Activated CD4-positive, alpha-beta T cell treated with anti-CD3 and anti-CD28 coated beads for 36 hours (primary cell): ENCODE measurements around the gene ZNF835. TPM values are rescaled to one million over a fixed set of nuclear protein-coding genes. Genes with fewer than 3 reads are reported as not detected.

Source experiments
- ATAC-seq: fragments of 200-7000 bp; cut with Tn5 transposase; one replicate; pipeline ENCODE4 v1.10.0; 2021; ENCODE audit warnings: mild to moderate bottlenecking, moderate library complexity
- CTCF ChIA-PET: fragments of 350-600 bp; sonication (Branson Sonifier 250); formaldehyde crosslinking; loops from one replicate; lab custom pipeline; 2021; ENCODE audit warnings: antibody characterized with exemption; lab: Charles Lee
- POLR2A ChIA-PET: fragments of 350-600 bp; sonication (Branson Sonifier 250); formaldehyde crosslinking; loops from one replicate; lab custom pipeline; 2021; ENCODE audit warnings: antibody characterized with exemption, inconsistent platforms; lab: Charles Lee
- DNase-seq: peaks from one replicate; pipeline ENCODE4 v3.0.0-alpha.2; 2020
- H3K27ac Mint-ChIP-seq: one replicate; pipeline ENCODE4 v1.8.0; 2021; ENCODE audit warnings: mixed read lengths
- H3K27me3 Mint-ChIP-seq: one replicate; pipeline ENCODE4 v1.8.0; 2021; ENCODE audit warnings: mixed read lengths
- H3K36me3 Mint-ChIP-seq: one replicate; pipeline ENCODE4 v1.8.0; 2021; ENCODE audit warnings: low read depth, mixed read lengths
- H3K4me1 Mint-ChIP-seq: one replicate; pipeline ENCODE4 v1.8.0; 2021; ENCODE audit warnings: mixed read lengths
- H3K4me3 Mint-ChIP-seq: one replicate; pipeline ENCODE4 v1.8.0; 2021; ENCODE audit warnings: mild to moderate bottlenecking, moderate library complexity, mixed read lengths
- H3K9me3 Mint-ChIP-seq: one replicate; pipeline ENCODE4 v1.8.0; 2021; ENCODE audit warnings: low read depth, mixed read lengths
- intact Hi-C, 2 experiments: fragments of 100-400 bp; cut with DNase I in 1 of 2; cut with micrococcal nuclease in 1 of 2; formaldehyde crosslinking; loops; one replicate each; pipeline versions ENCODE4 v1.14.2 to v1.15.1; 2022 to 2024; cut with DNase I, micrococcal nuclease
- total RNA-seq, 2 experiments: library from RNA; stranded (reverse); gene quantifications; one replicate each; pipeline ENCODE4 v1.2.3, GENCODE V29; 2021

Gene ZNF835
- total RNA-seq = 1 to 10 TPM; 2.8 to 4.5 TPM

GRCh38 chr19:56671613-56671994, at the start of gene ZNF835:
Gene ZNF835, minus strand, starts transcription at chr19:56671757. Its CDS starts 6,559 bp downstream, at chr19:56665198.
- Mint-ChIP-seq H3K36me3 (peaks cover 18% of the 10 kb centered on the region), H3K4me1 (peaks cover 11% of the 10 kb centered on the region), H3K27ac (peak within 1 kb of the TSS; percentile 87), H3K4me3 (peak within 1 kb of the TSS; percentile 84), H3K27me3 (no peaks in the 10 kb centered on the region), H3K9me3 (peaks cover 7% of the 10 kb centered on the region)
- DNase-seq (peak; percentile 94), ATAC-seq (peak; percentile 96)
- POLR2A ChIA-PET = interaction anchor here (0.7 kb wide), 1 partner anchor 77 kb away, joined by 5 read pairs; the partner anchor contains the start of gene ZNF71
- intact Hi-C loops = loop anchor here in 1 of 2 experiments (1.0 to 2.0 kb wide), 7 partner anchors 76 to 357 kb away; partner anchors contain the start of genes ZFP28, ZNF470, ZNF471 and ZNF582
- CTCF ChIA-PET = no interaction called here

- H3K27me3 Mint-ChIP-seq = no peaks in the 10 kb centered on the region
- peaks cover 6% of the 10 kb centered on the region for H3K36me3 Mint-ChIP-seq
- DNase-seq = no peak
- H3K9me3 Mint-ChIP-seq = peaks cover 42% of the 10 kb centered on the region
- POLR2A ChIA-PET = no interaction called here
- ATAC-seq = no peak
- no peak overlapping the region for H3K27ac Mint-ChIP-seq
- H3K4me1 Mint-ChIP-seq = no peaks in the 10 kb centered on the region
- intact Hi-C loops = no loop called here
- CTCF ChIA-PET = no interaction called here
- no peak overlapping the region for H3K4me3 Mint-ChIP-seq
Measured at GRCh38 chr19:56720281-56720680, 48.7 kb upstream of the ZNF835 start.

- intact Hi-C loops = no loop called here
- Mint-ChIP-seq H3K4me1 (no peaks in the 10 kb centered on the region), H3K36me3 (peaks cover 8% of the 10 kb centered on the region), H3K4me3 (no peak overlapping the region), H3K27ac (no peak overlapping the region), H3K27me3 (no peaks in the 10 kb centered on the region), H3K9me3 (peaks cover 30% of the 10 kb centered on the region)
- no peak for DNase-seq
- ATAC-seq = no peak
- ChIA-PET CTCF (no interaction called here), POLR2A (no interaction called here)
Measured at GRCh38 chr19:56718231-56718630, 46.7 kb upstream of the ZNF835 start.

- Mint-ChIP-seq H3K4me3 (no peak overlapping the region), H3K27me3 (no peaks in the 10 kb centered on the region), H3K36me3 (peaks cover 18% of the 10 kb centered on the region), H3K27ac (no peak overlapping the region), H3K4me1 (no peaks in the 10 kb centered on the region), H3K9me3 (peaks cover 32% of the 10 kb centered on the region)
- CTCF ChIA-PET = no interaction called here
- intact Hi-C loops = no loop called here
- ATAC-seq (no peak), DNase-seq (no peak)
- POLR2A ChIA-PET = no interaction called here
Measured at GRCh38 chr19:56712611-56713276, 41.2 kb upstream of the ZNF835 start.

- Mint-ChIP-seq H3K4me1 (no peaks in the 10 kb centered on the region), H3K27me3 (no peaks in the 10 kb centered on the region), H3K36me3 (peaks cover 16% of the 10 kb centered on the region), H3K4me3 (no peak overlapping the region), H3K9me3 (peaks cover 42% of the 10 kb centered on the region), H3K27ac (no peak overlapping the region)
- CTCF ChIA-PET = no interaction called here
- ATAC-seq (no peak), DNase-seq (no peak)
- POLR2A ChIA-PET = no interaction called here
- intact Hi-C loops = no loop called here
Measured at GRCh38 chr19:56710437-56710836, 38.9 kb upstream of the ZNF835 start.

GRCh38 chr19:56707821-56708220, 36.3 kb upstream of the ZNF835 start:
- intact Hi-C loops = no loop called here
- POLR2A ChIA-PET = no interaction called here
- Mint-ChIP-seq H3K4me1 (no peaks in the 10 kb centered on the region), H3K27me3 (no peaks in the 10 kb centered on the region), H3K27ac (no peak overlapping the region), H3K4me3 (no peak overlapping the region), H3K9me3 (peaks cover 45% of the 10 kb centered on the region), H3K36me3 (peaks cover 13% of the 10 kb centered on the region)
- DNase-seq = no peak
- ATAC-seq = no peak
- CTCF ChIA-PET = no interaction called here

- no peak overlapping the region for H3K4me3 Mint-ChIP-seq
- H3K27me3 Mint-ChIP-seq = no peaks in the 10 kb centered on the region
- CTCF ChIA-PET = no interaction called here
- ATAC-seq = no peak
- no peaks in the 10 kb centered on the region for H3K4me1 Mint-ChIP-seq
- H3K27ac Mint-ChIP-seq = no peak overlapping the region
- DNase-seq = no peak
- POLR2A ChIA-PET = no interaction called here
- H3K9me3 Mint-ChIP-seq = peaks cover 47% of the 10 kb centered on the region
- intact Hi-C loops = no loop called here
- H3K36me3 Mint-ChIP-seq = peaks cover 11% of the 10 kb centered on the region
Measured at GRCh38 chr19:56705939-56706338, 34.4 kb upstream of the ZNF835 start.

GRCh38 chr19:56701895-56702294, 30.3 kb upstream of the ZNF835 start:
- ATAC-seq = no peak
- ChIA-PET CTCF (no interaction called here), POLR2A (no interaction called here)
- peaks cover 14% of the 10 kb centered on the region for H3K36me3 Mint-ChIP-seq
- DNase-seq = no peak
- intact Hi-C loops = no loop called here
- H3K27ac Mint-ChIP-seq = no peak overlapping the region
- no peaks in the 10 kb centered on the region for H3K27me3 Mint-ChIP-seq
- no peak overlapping the region for H3K4me3 Mint-ChIP-seq
- no peaks in the 10 kb centered on the region for H3K4me1 Mint-ChIP-seq
- peaks cover 38% of the 10 kb centered on the region for H3K9me3 Mint-ChIP-seq

GRCh38 chr19:56699552-56699951, 28.0 kb upstream of the ZNF835 start:
- no peaks in the 10 kb centered on the region for H3K4me1 Mint-ChIP-seq
- no peaks in the 10 kb centered on the region for H3K27me3 Mint-ChIP-seq
- intact Hi-C loops = no loop called here
- peaks cover 29% of the 10 kb centered on the region for H3K9me3 Mint-ChIP-seq
- H3K36me3 Mint-ChIP-seq = peaks cover 14% of the 10 kb centered on the region
- no peak overlapping the region for H3K27ac Mint-ChIP-seq
- POLR2A ChIA-PET = no interaction called here
- ATAC-seq = no peak
- DNase-seq = no peak
- no peak overlapping the region for H3K4me3 Mint-ChIP-seq
- CTCF ChIA-PET = no interaction called here

- no peak for DNase-seq
- H3K4me3 Mint-ChIP-seq = no peak overlapping the region
- ChIA-PET CTCF (interaction anchor here (0.6 kb wide), 1 partner anchor 230 kb away, joined by 4 read pairs; no protein-coding TSS in a partner anchor), POLR2A (no interaction called here)
- no peaks in the 10 kb centered on the region for H3K4me1 Mint-ChIP-seq
- no peak overlapping the region for H3K27ac Mint-ChIP-seq
- peaks cover 31% of the 10 kb centered on the region for H3K9me3 Mint-ChIP-seq
- intact Hi-C loops = no loop called here
- ATAC-seq = no peak
- no peaks in the 10 kb centered on the region for H3K27me3 Mint-ChIP-seq
- H3K36me3 Mint-ChIP-seq = peaks cover 13% of the 10 kb centered on the region
Measured at GRCh38 chr19:56692206-56692895, 20.8 kb upstream of the ZNF835 start.

GRCh38 chr19:56690670-56691069, 19.1 kb upstream of the ZNF835 start:
- Mint-ChIP-seq H3K4me3 (no peak overlapping the region), H3K27me3 (no peaks in the 10 kb centered on the region), H3K36me3 (peaks cover 18% of the 10 kb centered on the region), H3K9me3 (peaks cover 35% of the 10 kb centered on the region), H3K4me1 (no peaks in the 10 kb centered on the region), H3K27ac (no peak overlapping the region)
- ChIA-PET POLR2A (no interaction called here), CTCF (no interaction called here)
- intact Hi-C loops = no loop called here
- DNase-seq = no peak
- no peak for ATAC-seq

- peaks cover 24% of the 10 kb centered on the region for H3K36me3 Mint-ChIP-seq
- ATAC-seq (no peak), DNase-seq (no peak)
- ChIA-PET CTCF (interaction anchor here (0.8 kb wide), 1 partner anchor 855 kb away, joined by 3 read pairs; no protein-coding TSS in a partner anchor), POLR2A (no interaction called here)
- H3K9me3 Mint-ChIP-seq = peaks cover 39% of the 10 kb centered on the region
- H3K4me1 Mint-ChIP-seq = no peaks in the 10 kb centered on the region
- intact Hi-C loops = no loop called here
- no peak overlapping the region for H3K27ac Mint-ChIP-seq
- H3K4me3 Mint-ChIP-seq = no peak overlapping the region
- no peaks in the 10 kb centered on the region for H3K27me3 Mint-ChIP-seq
Measured at GRCh38 chr19:56689198-56689597, 17.6 kb upstream of the ZNF835 start.
